HG02763 (cell line): ENCODE results near the gene AEN.
A peak's percentile ranks its signal among the peaks of the same experiment; 100 is the strongest.

Source experiments
- ATAC-seq: cut with Tn5 transposase; IDR thresholded peaks from one replicate; pipeline ENCODE4 v1.9.1; 2021; ENCODE audit warnings: mild to moderate bottlenecking, moderate library complexity; ENCODE audit not compliant: unreplicated experiment

AEN gene

GRCh38 chr15:88620995-88621772, at the start of gene AEN:
Gene AEN, plus strand, starts transcription at chr15:88621340. Its CDS starts 4,870 bp downstream, at chr15:88626210.
- peak; percentile 89 for ATAC-seq

- no peak for ATAC-seq
These were observed 49.3 kb upstream of the AEN start for GRCh38 chr15:88571852-88572259.

GRCh38 chr15:88574077-88574476, 47.1 kb upstream of the AEN start:
- ATAC-seq = no peak

- ATAC-seq = no peak
These were observed 46.5 kb upstream of the AEN start for GRCh38 chr15:88574655-88575054.

GRCh38 chr15:88579322-88579721, 41.8 kb upstream of the AEN start:
- ATAC-seq = no peak

GRCh38 chr15:88580532-88580931, 40.6 kb upstream of the AEN start:
- no peak for ATAC-seq

GRCh38 chr15:88586401-88587162, 34.6 kb upstream of the AEN start:
- no peak for ATAC-seq

- no peak for ATAC-seq
These were observed 30.4 kb upstream of the AEN start for GRCh38 chr15:88590759-88591158.

- ATAC-seq = no peak
These were observed 29.8 kb upstream of the AEN start for GRCh38 chr15:88591384-88591783.

GRCh38 chr15:88603885-88604284, 17.3 kb upstream of the AEN start:
- no peak for ATAC-seq

GRCh38 chr15:88604381-88605188, 16.6 kb upstream of the AEN start:
- no peak for ATAC-seq

GRCh38 chr15:88605189-88606069, 15.7 kb upstream of the AEN start:
- no peak for ATAC-seq

GRCh38 chr15:88606070-88606794, 14.9 kb upstream of the AEN start:
- ATAC-seq = no peak

- no peak for ATAC-seq
These were observed 13.2 kb upstream of the AEN start for GRCh38 chr15:88607951-88608350.

- ATAC-seq = no peak
These were observed 12.4 kb upstream of the AEN start for GRCh38 chr15:88608607-88609181.

GRCh38 chr15:88609344-88610090, 11.6 kb upstream of the AEN start:
- no peak for ATAC-seq

- ATAC-seq = no peak
These were observed 10.4 kb upstream of the AEN start for GRCh38 chr15:88610701-88611231.

GRCh38 chr15:88612186-88612796, 8.8 kb upstream of the AEN start:
- ATAC-seq = no peak
